Retinal pigment epithelial cell (primary cell): ENCODE results near the gene RNF114.
"Not testable (repeated sequence)": the region's sequence is repeated elsewhere in the genome, so short reads cannot be mapped to it uniquely, and the experiment has no call there.

Experiments
- DNase-seq: peaks from one replicate; pipeline ENCODE4 v3.0.0-alpha.2; 2010; ENCODE audit warnings: low read depth
- H3K4me3 ChIP-seq: 2 replicates; pipeline ENCODE4 v1.5.1; 2011; ENCODE audit warnings: mild to moderate bottlenecking, low read length, control low read depth, moderate library complexity
- CTCF ChIP-seq: conservative IDR thresholded peaks from 2 replicates; pipeline ENCODE4 v1.5.1; 2011; ENCODE audit warnings: low read depth, low read length, control low read depth, inconsistent platforms

RNF114 gene

GRCh38 chr20:49973981-49974380 lies 37.8 kb downstream of the RNF114 start:
- DNase-seq, result no peak
- no peak for TF ChIP-seq CTCF
- H3K4me3 ChIP-seq, result no peak overlapping the region

- TF ChIP-seq CTCF, result no peak
- no peak for DNase-seq
- H3K4me3 ChIP-seq, result no peak overlapping the region
Measured at GRCh38 chr20:49976542-49976941, 40.3 kb downstream of the RNF114 start.

- H3K4me3 ChIP-seq, DNase-seq: not testable (repeated sequence)
Measured at GRCh38 chr20:49977740-49978139, 41.5 kb downstream of the RNF114 start.

GRCh38 chr20:49978685-49979029 lies 42.5 kb downstream of the RNF114 start:
- no peak for DNase-seq
- H3K4me3 ChIP-seq, result no peak overlapping the region
- no peak for TF ChIP-seq CTCF

GRCh38 chr20:49979030-49979832 lies 43.0 kb downstream of the RNF114 start:
- no peak for DNase-seq
- TF ChIP-seq CTCF, result peak; percentile 90
- peak overlapping the region; percentile 41 for H3K4me3 ChIP-seq

- TF ChIP-seq CTCF, result no peak
- H3K4me3 ChIP-seq, result no peak overlapping the region
- DNase-seq, result no peak
Measured at GRCh38 chr20:49980140-49981008, 44.2 kb downstream of the RNF114 start.

GRCh38 chr20:49981218-49982071 lies 45.2 kb downstream of the RNF114 start:
- no peak for DNase-seq
- no peak overlapping the region for H3K4me3 ChIP-seq
- TF ChIP-seq CTCF, result no peak
